MM.1S (cell line): Measurements from ENCODE around the gene DAO.

Experiments used
- CTCF ChIP-seq: fragments of 300-600 bp; sonication (generic); IDR thresholded peaks from 2 replicates; pipeline ENCODE4 v1.5.1; 2016; ENCODE audit warnings: antibody characterized with exemption, low read length, mixed read lengths
- EZH2 ChIP-seq: fragments of 300-600 bp; sonication (generic); optimal IDR thresholded peaks from 2 replicates; pipeline ENCODE3; 2017; ENCODE audit warnings: low read depth, mild to moderate bottlenecking, antibody characterized with exemption, low read length, mixed read lengths
- EZH2phosphoT487 ChIP-seq: fragments of 300-600 bp; sonication (generic); IDR thresholded peaks from 2 replicates; pipeline ENCODE4 v1.6.1; 2018; ENCODE audit warnings: antibody characterized with exemption, low read length

GRCh38 chr12:108928695-108929094 lies 48.8 kb downstream of the DAO start:
- TF ChIP-seq CTCF (no peak), EZH2phosphoT487 (no peak), EZH2 (no peak)
